GM12892 (cell line): Measurements from ENCODE around the gene HNRNPK.

Source experiments
- DNase-seq: peaks from one replicate; pipeline ENCODE4 v3.0.0; 2011; ENCODE audit not compliant: insufficient read length
- FAIRE-seq: peaks from 2 replicates; lab custom pipeline; 2011; peaks lifted over from hg19 to GRCh38; lab: Jason Lieb, UNC
- POLR2A ChIP-seq: IDR thresholded peaks from 2 replicates; pipeline ENCODE4 v1.6.1; 2011; ENCODE audit warnings: low read depth, low read length, control low read depth
- POLR2AphosphoS5 ChIP-seq: IDR thresholded peaks from 2 replicates; pipeline ENCODE4 v1.6.1; 2011; ENCODE audit warnings: low read depth, low read length, control low read depth
- TAF1 ChIP-seq: IDR thresholded peaks from 2 replicates; pipeline ENCODE4 v1.6.1; 2011; ENCODE audit warnings: low read depth, mild to moderate bottlenecking, control low read depth, low read length, borderline replicate concordance

The HNRNPK gene

DNA sequence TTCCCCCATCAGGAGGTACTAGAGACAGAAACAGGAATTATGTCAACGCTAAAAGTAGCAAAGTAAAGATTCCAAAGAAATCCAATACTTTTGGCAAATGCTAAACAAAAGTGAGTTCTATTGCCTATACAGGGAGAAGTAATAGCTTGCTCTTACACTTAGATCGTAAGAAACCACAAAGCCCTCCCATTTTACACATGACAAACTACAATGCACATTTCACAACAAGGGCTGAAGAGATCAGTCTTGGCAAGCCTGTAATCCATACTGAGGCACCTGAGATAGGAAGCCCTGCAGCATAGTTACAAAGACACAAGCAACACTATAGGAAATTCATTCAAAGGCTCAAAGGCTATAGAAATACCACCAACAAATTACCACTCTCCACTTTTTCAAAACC is 7.7 kb downstream of the HNRNPK start:
- no peak for FAIRE-seq
- TF ChIP-seq TAF1 (no peak), POLR2AphosphoS5 (no peak; the same call in 1 of the 2 replicates), POLR2A (no peak)
- DNase-seq: no peak

DNA sequence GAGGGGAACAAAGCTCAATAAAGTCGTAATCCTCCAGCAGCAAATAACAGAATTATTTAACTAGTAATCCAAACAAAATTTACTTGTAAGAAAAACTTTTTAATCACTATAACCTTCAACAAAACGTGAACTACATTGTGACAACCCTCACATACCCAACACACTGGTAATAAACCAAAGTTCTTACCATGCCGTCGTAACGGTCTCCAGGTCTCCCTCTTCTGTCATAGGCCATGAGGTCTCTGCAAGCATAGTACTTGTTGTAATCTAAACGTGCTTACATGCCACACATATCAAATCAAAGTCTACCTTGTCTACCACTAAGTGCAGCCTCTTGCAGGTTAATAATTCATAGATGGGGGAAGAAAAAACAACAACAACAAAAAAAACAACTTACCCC is 8.5 kb downstream of the HNRNPK start:
- FAIRE-seq (no peak), DNase-seq (no peak)
- TF ChIP-seq POLR2AphosphoS5: 0 out of 2 replicates have a peak, but pooled peaks have one; percentile 27
- no peak for TF ChIP-seq TAF1
- TF ChIP-seq POLR2A: peak; percentile 20; the same call in 1 of the 2 replicates

DNA sequence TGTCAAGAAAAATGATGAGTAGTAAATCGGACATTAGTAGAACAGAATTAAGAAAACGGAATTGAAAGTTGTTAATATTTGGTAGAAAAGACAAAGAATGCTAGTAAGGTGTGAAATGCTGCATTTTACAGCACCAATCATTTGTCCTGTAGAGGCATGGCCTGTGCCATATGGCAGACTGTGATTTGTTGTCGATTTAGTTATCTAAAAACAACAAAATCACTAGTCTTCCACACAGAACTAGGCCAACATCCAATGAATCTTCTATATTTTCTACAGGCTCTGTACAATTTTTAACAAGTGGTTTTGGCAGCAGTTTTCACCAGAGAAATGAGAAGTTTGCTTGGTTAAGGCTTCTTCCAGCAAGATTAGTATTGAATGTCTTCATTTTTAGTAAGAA is 10.4 kb downstream of the HNRNPK start:
- FAIRE-seq (no peak), DNase-seq (no peak)
- TF ChIP-seq TAF1: no peak
- no peak for TF ChIP-seq POLR2A
- no peak for TF ChIP-seq POLR2AphosphoS5

DNA sequence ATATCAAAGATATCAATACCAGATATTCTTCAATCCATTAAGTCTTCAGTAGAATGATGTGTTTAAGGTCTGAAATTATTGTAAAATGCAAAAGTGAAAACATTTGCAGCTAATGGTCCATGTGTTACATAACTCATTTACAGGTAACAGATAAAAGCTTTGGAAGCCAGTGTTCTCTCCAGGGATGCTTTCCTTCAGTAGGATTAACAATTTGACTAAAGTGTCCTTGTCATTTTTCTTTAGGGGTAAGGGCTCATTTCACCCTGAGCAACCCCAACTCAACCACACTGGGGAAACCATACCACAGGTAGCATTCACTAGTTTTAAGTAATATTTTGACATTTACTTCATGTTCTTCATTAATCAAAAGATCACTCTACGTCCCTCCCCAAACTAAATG is 12.9 kb downstream of the HNRNPK start:
- no peak for FAIRE-seq
- no peak for DNase-seq
- TF ChIP-seq TAF1 (no peak), POLR2AphosphoS5 (peak; percentile 47), POLR2A (peak; percentile 56)

DNA sequence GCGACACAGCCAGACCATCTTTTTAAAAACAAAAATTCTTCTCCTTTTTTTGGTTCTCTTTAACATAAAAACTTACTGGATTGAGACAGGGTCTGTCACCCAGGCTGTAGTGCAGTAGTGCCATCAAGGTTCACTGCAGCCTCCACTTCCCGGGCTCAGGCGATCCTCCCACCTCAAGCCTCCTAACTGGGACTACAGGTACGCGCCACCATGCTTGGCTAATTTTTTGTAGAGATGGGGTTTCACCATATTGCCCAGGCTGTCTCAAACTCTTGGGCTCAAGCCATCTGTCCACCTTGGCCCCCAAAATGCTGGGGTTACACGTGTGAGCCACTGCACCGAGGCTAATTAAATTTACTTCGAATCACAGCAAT is 13.8 kb downstream of the HNRNPK start:
- no peak for FAIRE-seq
- TF ChIP-seq TAF1 (no peak), POLR2A (peak; percentile 9; the same call in 1 of the 2 replicates), POLR2AphosphoS5 (peak; percentile 79; the same call in 1 of the 2 replicates)
- no peak for DNase-seq

DNA sequence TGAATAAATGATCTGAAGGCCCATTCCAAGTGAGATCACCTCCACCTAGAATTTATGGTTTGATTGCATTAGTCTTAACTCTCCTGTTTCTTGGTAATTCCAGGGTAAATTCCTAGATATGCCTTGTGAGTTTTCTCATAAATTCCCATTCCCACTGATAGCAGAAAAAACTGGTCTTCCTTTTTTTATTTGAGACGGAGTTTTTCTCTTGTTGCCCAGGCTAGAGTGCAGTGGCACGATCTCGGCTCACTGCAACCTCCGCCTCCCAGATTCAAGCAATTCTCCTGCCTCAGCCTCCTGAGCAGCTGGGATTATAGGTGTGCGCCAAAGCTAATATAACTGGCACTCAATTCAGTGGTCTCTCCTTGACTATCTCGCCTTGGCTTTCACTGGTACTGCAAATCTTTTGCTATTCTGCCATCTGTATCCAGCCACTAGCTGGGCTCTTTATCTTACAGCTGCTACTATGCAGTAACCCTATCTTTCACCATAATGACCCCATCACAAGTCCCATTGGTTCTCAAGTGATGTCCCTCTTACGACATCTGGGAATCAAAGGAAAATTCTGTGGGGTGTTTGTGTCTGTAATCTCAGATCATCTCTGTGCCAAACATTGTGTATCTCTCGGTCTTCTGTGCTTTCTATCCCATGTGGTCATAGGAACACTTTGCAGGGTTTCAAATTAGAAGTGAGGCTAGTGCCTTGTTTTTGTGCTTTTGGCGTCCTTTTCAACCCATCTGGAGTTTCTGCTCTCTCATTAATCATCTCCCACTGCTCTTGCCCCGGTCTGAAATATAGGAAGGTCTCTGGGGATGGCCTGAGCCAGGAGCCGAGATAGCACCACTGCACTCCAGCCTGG is 14.4 kb downstream of the HNRNPK start:
- DNase-seq (no peak), FAIRE-seq (no peak)
- TF ChIP-seq POLR2A (peak; percentile 34; the same call in 1 of the 2 replicates), TAF1 (no peak), POLR2AphosphoS5 (no peak; the same call in 1 of the 2 replicates)

DNA sequence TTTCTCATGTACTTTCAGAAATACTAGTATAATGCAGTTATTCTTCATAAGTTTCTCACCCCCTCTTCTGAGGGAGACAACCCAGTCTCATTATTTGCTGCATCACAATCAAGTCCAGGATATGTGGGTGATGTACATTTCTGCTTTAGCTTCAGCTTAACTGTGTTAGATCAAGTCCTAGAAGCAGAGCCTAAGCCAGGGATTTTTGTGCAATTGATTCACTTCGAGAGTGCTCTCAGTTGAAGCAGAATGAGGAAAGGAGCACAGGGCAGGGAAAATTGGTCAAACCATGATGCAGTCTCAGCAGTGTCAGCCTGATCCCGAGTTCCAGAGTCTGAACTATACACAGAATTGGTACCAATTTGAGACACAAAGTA is 15.1 kb downstream of the HNRNPK start:
- TF ChIP-seq POLR2AphosphoS5: peak; percentile 90
- peak; percentile 69; the same call in 1 of the 2 replicates for TF ChIP-seq POLR2A
- TF ChIP-seq TAF1: no peak
- FAIRE-seq (no peak), DNase-seq (no peak)

DNA sequence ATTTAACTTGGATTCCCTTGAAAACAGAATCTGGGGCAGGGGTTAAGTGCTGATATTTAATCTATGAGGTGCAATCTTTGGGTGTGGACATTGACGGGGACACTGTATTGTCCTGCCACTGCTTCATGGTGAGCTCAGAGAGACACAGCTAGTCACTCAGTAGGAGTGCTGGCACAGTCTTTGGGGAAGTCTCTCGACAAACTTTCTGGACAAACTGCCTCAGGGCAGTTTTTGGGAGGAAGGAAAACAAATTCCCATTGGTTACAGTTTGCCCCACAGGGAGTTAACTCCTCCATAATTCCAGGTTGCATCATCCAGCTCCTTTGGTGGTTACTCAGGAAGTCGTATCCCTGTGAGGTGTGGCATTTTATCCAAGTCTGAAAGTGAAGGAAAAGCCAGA is 17.9 kb downstream of the HNRNPK start:
- FAIRE-seq: no peak
- no peak for DNase-seq
- no peak for TF ChIP-seq POLR2A
- no peak for TF ChIP-seq TAF1
- no peak for TF ChIP-seq POLR2AphosphoS5

DNA sequence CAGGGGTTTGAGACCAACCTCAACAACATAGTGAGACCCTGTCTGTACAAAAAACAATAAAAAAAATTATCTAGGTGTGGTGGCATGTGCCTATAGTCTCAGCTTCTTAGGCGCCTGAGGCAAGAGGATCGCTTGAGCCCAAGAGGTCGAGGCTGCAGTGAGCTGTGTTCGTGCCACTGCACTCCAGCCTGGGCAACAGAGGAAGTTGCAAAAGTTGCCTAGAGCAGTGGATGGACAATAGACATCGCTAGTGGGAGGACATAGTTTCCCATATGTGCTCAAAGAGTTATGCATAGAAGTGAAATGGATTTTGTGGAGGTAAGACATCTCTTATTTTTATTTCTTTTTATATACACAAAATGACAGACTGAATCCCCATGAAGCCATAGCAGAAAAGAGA is 19.0 kb downstream of the HNRNPK start:
- no peak for DNase-seq
- FAIRE-seq: no peak
- TF ChIP-seq TAF1: no peak
- TF ChIP-seq POLR2A: no peak
- TF ChIP-seq POLR2AphosphoS5: no peak

DNA sequence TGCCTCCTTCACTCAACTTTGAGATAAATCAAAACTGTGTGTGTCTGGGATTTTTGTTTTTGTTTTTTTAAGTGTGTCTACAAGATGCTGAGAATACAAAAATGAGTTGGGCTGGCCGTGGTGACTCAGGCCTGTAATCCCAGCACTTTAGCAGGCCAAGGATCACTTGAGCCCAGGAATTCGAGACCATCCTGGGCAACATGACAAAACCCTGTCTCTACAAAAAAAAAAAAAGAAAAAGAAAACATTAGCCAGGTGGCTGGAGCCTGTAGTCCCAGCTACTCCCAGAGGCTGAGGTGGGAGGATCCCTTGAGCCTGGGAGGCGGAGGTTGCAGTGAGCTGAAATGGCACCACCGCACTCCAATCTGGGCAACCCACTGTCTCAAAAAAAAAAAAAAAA is 21.0 kb downstream of the HNRNPK start:
- DNase-seq: no peak
- no peak for FAIRE-seq
- TF ChIP-seq POLR2A: no peak
- no peak for TF ChIP-seq TAF1
- no peak for TF ChIP-seq POLR2AphosphoS5

DNA sequence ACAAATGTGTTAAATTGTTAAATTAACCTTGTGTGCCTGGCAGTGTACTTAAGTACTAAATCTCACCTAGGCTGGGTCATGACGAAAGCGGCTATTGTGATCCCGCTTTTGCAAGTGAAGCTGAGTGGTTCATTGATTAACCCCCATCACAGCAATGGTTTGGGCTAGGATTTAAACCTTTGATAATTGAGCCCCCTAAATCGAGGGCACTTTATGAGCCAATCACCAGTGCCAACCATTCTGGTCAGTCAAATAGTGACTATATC is 22.8 kb downstream of the HNRNPK start:
- no peak for TF ChIP-seq POLR2A
- no peak for TF ChIP-seq TAF1
- no peak for TF ChIP-seq POLR2AphosphoS5
- DNase-seq (no peak), FAIRE-seq (peak; percentile 5)
